ENCODE results near the gene SIRPA.

SIRPA gene

GRCh38 chr20:1928782-1929181, 33.6 kb downstream of the SIRPA start:
- no peak overlapping the region for H3K4me3 ChIP-seq (ENCODE audit: low read depth, low read length)

DNA sequence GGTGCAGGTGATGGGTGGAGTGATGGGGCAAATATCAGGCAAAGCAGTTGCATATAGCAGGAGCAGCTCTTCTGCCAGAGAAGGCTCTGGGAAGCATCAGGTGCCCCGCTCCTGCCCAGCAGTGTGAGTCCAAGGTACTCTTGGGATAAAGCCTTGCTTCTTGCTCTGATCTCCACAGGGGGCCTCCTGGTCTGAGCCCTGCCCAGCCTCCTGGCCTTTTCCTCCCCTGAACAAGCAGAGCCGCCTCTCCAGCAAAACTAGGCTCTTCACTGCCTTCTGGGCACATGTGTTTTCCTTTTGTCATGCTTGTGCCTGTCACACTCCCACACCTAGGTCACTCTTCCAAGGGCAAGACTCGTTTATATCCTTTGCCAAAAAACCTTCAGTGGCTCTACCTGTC, 34.3 kb downstream of the SIRPA start:
- H3K4me3 ChIP-seq (ENCODE audit: low read depth, low read length), result no peak overlapping the region

GRCh38 chr20:1930165-1930564, 35.0 kb downstream of the SIRPA start:
- H3K4me3 ChIP-seq (ENCODE audit: low read depth, low read length), result no peak overlapping the region

- no peak overlapping the region for H3K4me3 ChIP-seq (ENCODE audit: low read depth, low read length)
Observed at GRCh38 chr20:1931830-1932229, 36.6 kb downstream of the SIRPA start.

DNA sequence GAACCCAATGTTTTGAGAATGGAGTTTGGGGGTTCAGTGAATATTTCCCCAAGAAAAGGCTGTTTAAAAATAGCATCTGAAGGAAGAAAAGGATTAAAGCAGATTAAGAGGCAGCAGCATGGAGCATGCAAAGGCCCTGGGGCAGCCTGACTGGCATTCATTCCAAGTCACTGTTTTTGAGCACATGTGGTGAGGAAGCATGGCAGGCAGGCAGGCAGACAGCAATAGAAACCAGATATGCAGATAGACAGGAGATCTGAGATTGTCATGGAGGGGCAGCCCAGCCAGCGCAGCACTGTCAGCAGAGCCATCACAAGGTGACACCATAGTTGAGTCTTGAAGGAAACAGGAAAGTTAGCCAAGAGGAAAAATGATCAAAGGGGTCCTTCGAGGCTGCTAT, 37.8 kb downstream of the SIRPA start:
- no peak overlapping the region for H3K4me3 ChIP-seq (ENCODE audit: low read depth, low read length)

- H3K4me3 ChIP-seq (ENCODE audit: low read depth, low read length), result no peak overlapping the region
Observed at GRCh38 chr20:1933465-1933870, 38.3 kb downstream of the SIRPA start.

DNA sequence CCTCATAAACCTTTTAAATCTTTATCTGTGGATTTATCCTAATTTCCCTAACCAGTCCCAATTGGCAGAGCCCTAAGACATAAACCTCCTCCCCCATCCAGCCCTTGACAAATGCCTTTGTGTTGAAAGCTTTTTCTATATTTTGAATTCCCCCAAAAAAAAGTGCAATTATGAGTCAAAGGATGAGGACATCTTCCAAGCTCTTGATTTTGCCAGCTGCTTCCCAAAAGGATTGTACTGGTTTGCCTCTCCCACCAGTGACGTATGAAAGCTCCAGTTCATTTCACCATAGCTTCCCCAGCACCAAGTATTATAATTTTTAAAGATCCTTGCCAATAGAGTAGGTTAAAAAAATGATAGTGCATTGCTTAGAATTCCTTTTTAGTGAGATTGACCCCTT, 38.9 kb downstream of the SIRPA start:
- no peak overlapping the region for H3K4me3 ChIP-seq (ENCODE audit: low read depth, low read length)

- H3K4me3 ChIP-seq (ENCODE audit: low read depth, low read length), result no peak overlapping the region
Observed at GRCh38 chr20:1934721-1935573, 39.7 kb downstream of the SIRPA start.

DNA sequence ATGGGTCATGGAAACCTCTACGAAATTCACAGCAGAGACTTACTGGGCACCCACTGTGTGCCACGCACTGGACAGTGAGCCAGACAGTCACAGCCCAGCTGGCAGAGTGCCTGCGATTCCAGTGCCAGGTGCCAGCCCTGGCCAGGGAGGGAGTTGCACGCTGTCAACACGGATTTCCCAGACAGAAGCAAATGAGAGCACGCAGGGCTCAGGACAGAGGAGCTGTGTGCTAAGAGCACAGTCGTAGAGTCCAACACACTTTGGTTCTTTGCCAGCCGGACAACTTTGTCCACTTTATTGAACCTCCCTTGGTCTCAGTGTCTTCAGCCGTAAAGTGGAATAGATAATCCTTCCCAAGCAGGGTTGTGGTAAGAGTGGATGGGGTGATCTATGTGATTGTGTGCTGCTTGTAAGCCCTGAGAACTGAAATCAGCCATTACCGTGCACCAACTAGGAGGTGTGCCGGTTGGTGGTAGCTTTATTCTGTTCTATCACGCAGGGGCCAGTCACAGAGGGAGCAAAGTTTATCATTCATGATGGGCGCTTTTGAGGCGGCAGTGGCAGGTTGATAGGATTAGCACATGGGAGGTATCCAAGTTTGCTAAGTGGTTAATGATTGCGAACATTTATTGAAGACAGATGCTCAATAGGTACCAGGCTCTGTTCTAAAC, 40.6 kb downstream of the SIRPA start:
- H3K4me3 ChIP-seq (ENCODE audit: low read depth, low read length), result no peak overlapping the region

DNA sequence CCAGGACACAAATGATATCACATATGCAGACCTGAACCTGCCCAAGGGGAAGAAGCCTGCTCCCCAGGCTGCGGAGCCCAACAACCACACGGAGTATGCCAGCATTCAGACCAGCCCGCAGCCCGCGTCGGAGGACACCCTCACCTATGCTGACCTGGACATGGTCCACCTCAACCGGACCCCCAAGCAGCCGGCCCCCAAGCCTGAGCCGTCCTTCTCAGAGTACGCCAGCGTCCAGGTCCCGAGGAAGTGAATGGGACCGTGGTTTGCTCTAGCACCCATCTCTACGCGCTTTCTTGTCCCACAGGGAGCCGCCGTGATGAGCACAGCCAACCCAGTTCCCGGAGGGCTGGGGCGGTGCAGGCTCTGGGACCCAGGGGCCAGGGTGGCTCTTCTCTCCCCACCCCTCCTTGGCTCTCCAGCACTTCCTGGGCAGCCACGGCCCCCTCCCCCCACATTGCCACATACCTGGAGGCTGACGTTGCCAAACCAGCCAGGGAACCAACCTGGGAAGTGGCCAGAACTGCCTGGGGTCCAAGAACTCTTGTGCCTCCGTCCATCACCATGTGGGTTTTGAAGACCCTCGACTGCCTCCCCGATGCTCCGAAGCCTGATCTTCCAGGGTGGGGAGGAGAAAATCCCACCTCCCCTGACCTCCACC, 42.2 kb downstream of the SIRPA start:
- no peak overlapping the region for H3K4me3 ChIP-seq (ENCODE audit: low read depth, low read length)

- no peak overlapping the region for H3K4me3 ChIP-seq (ENCODE audit: low read depth, low read length)
Observed at GRCh38 chr20:1938464-1939269, 43.5 kb downstream of the SIRPA start.

DNA sequence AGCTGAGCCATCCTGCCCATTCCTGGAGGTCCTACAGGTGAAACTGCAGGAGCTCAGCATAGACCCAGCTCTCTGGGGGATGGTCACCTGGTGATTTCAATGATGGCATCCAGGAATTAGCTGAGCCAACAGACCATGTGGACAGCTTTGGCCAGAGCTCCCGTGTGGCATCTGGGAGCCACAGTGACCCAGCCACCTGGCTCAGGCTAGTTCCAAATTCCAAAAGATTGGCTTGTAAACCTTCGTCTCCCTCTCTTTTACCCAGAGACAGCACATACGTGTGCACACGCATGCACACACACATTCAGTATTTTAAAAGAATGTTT, 44.0 kb downstream of the SIRPA start:
- no peak overlapping the region for H3K4me3 ChIP-seq (ENCODE audit: low read depth, low read length)

DNA sequence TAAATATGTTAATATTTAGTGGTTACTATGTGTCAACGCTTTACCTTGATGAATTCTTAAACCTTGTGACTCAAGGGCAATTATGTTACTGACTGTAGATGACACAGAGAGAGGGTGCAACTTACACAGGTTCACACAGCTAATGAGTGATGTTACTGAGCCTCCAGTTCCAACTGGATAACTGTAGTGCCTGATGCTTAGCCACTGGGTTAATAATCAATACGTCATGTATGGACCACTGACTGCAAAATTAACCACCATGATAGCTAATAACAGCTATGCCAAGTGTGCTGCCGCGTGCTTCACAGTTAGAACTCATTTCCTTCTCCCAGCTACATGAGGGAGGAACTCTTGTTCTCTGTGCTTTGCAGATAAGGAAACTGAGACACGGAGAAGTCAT, 45.4 kb downstream of the SIRPA start:
- no peak overlapping the region for H3K4me3 ChIP-seq (ENCODE audit: low read depth, low read length)

GRCh38 chr20:1941226-1941625, 46.0 kb downstream of the SIRPA start:
- H3K4me3 ChIP-seq (ENCODE audit: low read depth, low read length), result no peak overlapping the region

DNA sequence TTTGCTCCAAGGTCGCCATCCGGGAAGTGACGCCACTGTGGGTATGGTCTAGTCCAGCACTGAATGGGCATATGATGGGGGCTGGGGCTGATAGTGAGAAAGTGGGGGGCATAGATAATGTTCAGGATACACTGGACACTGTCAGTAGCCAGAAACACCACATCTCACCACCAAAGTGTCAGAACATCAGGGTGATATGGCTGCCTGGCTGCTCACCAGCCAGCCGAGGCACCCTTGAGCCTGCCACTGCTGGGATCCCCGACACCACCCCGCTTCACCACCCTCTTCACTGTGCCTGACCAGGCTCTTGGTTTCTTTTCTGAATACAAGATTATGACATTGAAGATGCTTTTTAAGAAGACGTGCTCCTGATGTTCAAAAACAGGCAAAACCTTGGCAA, 46.9 kb downstream of the SIRPA start:
- H3K4me3 ChIP-seq (ENCODE audit: low read depth, low read length), result no peak overlapping the region

GRCh38 chr20:1942486-1943274, 47.5 kb downstream of the SIRPA start:
- no peak overlapping the region for H3K4me3 ChIP-seq (ENCODE audit: low read depth, low read length)

DNA sequence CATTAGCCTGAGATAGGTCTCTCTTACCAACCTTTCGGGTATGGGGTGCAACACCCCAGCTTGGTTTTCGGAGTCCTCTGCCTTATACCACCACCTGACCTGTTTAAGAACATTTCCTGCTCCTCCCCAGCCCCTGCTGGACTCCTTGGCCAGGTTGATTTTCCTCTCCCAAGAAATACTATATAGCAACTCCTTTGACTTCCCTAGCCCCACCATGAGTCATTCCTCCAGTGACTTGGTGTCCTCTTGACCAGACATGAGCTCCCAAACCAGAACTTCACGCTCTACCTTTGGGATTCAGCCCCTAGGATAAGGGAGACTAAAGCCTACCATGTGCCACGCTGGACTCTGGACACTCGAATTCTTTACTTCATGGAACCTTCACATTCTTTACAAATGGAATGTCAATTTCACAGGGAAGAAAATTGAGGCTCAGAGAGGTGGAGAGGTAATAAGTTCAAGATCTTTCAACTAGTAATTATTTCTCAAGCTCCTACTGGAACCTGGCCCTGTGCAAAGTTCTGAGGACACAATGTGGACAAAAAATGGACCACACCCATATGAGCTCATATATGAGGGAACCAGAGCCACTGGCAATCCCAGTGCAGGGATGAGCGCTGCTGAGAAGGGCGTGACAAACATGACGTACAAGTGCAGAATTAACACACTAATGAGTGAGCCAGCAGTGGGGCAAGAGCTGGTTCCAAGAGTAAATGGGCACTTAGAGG, 48.2 kb downstream of the SIRPA start:
- H3K4me3 ChIP-seq (ENCODE audit: low read depth, low read length), result no peak overlapping the region

- H3K4me3 ChIP-seq (ENCODE audit: low read depth, low read length), result no peak overlapping the region
Observed at GRCh38 chr20:1944345-1945091, 49.3 kb downstream of the SIRPA start.

GRCh38 chr20:1945134-1945618, 50.0 kb downstream of the SIRPA start:
- H3K4me3 ChIP-seq (ENCODE audit: low read depth, low read length), result no peak overlapping the region

Data from iPS-11a (cell line).